GM20000 (cell line): ENCODE measurements around the gene DIAPH3.

ENCODE experiments used
- DNase-seq: peaks from one replicate; pipeline ENCODE4 v3.0.0; 2012; ENCODE audit warnings: low spot score
- TF ChIP-seq, protein P1 (sequence below): IDR thresholded peaks from 2 replicates; pipeline ENCODE4 v1.5.1; 2012; ENCODE audit warnings: mild to moderate bottlenecking, control low read depth; ENCODE audit errors: extremely low read depth, missing control alignments

Gene DIAPH3

DNA sequence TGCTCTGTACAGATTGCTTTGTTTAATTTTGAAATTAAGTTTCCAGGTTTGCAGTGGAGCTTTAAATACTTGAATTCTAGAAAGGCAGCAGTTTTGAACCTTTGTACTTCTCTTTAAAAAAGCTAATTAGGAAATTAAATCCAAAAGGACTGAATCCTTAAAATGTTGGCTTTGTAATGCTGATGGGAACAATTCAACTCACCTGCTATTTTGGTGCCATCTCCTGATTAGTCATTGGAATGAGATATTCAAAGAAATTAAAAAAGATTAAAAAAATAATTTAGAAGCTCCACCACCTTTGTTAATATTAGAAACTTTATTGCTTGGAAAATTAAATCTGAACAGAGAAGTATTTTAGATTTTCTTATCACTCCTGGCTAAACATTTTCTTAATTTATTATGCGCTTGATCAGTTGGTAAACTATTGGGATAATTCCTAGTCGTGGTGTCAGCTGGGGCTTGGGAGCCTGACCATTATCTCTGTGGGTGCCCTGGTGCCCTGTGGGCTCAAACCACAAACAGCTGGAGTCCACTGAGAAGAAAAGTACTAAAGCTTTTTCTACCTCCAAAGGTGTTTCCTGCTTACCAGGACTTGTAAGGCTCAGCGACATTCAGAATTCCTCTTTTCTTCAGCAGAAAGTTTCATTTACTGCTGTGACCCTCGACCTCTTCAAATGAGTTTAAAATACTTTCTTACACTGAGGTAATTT, 540.4 kb downstream of the DIAPH3 start:
- TF ChIP-seq, protein P1, sequence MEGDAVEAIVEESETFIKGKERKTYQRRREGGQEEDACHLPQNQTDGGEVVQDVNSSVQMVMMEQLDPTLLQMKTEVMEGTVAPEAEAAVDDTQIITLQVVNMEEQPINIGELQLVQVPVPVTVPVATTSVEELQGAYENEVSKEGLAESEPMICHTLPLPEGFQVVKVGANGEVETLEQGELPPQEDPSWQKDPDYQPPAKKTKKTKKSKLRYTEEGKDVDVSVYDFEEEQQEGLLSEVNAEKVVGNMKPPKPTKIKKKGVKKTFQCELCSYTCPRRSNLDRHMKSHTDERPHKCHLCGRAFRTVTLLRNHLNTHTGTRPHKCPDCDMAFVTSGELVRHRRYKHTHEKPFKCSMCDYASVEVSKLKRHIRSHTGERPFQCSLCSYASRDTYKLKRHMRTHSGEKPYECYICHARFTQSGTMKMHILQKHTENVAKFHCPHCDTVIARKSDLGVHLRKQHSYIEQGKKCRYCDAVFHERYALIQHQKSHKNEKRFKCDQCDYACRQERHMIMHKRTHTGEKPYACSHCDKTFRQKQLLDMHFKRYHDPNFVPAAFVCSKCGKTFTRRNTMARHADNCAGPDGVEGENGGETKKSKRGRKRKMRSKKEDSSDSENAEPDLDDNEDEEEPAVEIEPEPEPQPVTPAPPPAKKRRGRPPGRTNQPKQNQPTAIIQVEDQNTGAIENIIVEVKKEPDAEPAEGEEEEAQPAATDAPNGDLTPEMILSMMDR = no peak
- DNase-seq = no peak

DNA sequence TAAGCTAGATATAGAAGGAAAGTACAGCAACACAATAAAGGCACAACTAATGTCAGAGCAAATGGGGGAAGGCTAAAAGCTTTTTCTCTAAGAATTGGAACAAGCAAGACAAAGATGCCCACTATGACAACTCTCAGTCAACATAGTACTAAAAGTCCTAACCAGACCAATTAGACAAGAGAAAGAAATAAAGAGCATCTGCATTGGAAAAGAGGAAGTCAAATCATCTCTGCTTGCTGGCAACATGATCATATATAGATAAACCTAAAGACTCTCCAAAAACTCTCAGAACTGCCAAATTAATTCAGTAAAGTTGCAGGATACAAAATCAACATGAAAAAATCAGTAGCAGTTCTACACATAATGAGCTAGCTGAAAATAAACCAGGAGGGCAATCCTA, 542.0 kb downstream of the DIAPH3 start:
- TF ChIP-seq, protein P1 = no peak
- DNase-seq = no peak
